C4-2B (cell line): Measurements from ENCODE around the gene TMTC1.

Experiments used
- H3K27ac ChIP-seq: fragments of 450-650 bp; 2 replicates; pipeline ENCODE4 v1.5.1; 2017
- ZFX ChIP-seq: fragments of 450-650 bp; IDR thresholded peaks from 2 replicates; pipeline ENCODE4 v1.6.1; 2017
- TF ChIP-seq, protein P1 (sequence below): fragments of 450-650 bp; conservative IDR thresholded peaks from 2 replicates; pipeline ENCODE4 v1.5.1; 2017; ENCODE audit warnings: mild to moderate bottlenecking

TMTC1 gene

GRCh38 chr12:29792132-29792531, 8.4 kb upstream of the TMTC1 start:
- H3K27ac ChIP-seq = no peak overlapping the region
- TF ChIP-seq, protein P1, sequence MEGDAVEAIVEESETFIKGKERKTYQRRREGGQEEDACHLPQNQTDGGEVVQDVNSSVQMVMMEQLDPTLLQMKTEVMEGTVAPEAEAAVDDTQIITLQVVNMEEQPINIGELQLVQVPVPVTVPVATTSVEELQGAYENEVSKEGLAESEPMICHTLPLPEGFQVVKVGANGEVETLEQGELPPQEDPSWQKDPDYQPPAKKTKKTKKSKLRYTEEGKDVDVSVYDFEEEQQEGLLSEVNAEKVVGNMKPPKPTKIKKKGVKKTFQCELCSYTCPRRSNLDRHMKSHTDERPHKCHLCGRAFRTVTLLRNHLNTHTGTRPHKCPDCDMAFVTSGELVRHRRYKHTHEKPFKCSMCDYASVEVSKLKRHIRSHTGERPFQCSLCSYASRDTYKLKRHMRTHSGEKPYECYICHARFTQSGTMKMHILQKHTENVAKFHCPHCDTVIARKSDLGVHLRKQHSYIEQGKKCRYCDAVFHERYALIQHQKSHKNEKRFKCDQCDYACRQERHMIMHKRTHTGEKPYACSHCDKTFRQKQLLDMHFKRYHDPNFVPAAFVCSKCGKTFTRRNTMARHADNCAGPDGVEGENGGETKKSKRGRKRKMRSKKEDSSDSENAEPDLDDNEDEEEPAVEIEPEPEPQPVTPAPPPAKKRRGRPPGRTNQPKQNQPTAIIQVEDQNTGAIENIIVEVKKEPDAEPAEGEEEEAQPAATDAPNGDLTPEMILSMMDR = no peak
- no peak for TF ChIP-seq ZFX

- no peak for TF ChIP-seq ZFX
- TF ChIP-seq, protein P1 = no peak; the same call in 1 of the 2 replicates
- H3K27ac ChIP-seq = no peak overlapping the region
These were observed 620 bp downstream of the TMTC1 start for GRCh38 chr12:29782871-29783772.

- H3K27ac ChIP-seq = no peak overlapping the region
- TF ChIP-seq, protein P1 = no peak
- TF ChIP-seq ZFX = no peak
These were observed 1.4 kb downstream of the TMTC1 start for GRCh38 chr12:29782285-29782870.

DNA sequence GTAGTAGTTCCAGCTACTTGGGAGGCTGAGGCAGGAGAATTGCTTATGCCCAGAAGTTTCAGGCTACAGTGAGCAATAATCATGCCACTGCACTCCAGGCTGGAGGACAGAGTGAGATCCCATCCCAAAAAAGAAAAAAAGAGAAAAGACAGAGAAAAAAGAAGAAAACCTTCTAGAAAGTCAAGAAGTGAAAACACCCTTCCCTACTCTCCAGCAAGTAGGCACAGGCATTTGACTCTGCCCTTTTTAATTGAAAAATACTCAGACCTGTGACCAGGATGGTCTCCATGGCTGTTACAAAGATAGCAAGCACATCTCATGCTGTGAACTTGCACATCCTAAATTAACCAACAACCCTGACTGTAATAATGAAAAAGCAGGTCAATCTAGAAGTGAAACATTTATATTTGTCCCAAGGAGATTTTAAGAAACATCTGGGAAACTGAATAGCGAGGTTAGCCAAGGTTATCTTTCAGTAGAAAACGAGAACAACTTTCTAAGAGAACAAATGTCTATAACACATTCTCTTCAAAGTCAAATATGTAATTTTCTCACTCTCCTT, 2.0 kb downstream of the TMTC1 start:
- no peak overlapping the region for H3K27ac ChIP-seq
- TF ChIP-seq, protein P1 = no peak
- no peak for TF ChIP-seq ZFX

DNA sequence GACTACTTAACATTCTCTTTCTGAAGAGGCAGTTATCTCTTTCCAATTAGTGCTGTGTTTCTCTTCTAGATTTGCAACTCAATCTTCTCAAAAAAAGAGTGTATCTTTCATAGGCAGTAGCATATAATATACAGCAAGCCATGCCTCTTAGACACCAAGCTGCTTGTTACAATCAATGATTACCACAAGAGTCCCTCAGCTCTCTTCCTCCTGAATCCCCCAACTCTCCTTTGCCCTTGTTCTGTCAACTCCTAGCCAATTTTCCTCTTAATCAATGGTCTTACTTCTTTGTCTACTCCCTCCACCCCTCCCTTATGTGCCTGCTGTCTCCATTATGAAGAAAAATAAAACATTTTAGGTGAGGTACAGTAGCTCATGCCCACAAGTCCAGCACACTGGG, 2.6 kb downstream of the TMTC1 start:
- TF ChIP-seq ZFX = no peak
- TF ChIP-seq, protein P1 = no peak
- H3K27ac ChIP-seq = no peak overlapping the region

- TF ChIP-seq, protein P1 = no peak
- no peak for TF ChIP-seq ZFX
- no peak overlapping the region for H3K27ac ChIP-seq
These were observed 3.7 kb downstream of the TMTC1 start for GRCh38 chr12:29780084-29780483.

GRCh38 chr12:29778531-29778930, 5.2 kb downstream of the TMTC1 start:
- TF ChIP-seq, protein P1 = no peak
- TF ChIP-seq ZFX = no peak
- no peak overlapping the region for H3K27ac ChIP-seq
